Measurements from ENCODE around the gene NR6A1.

DNA sequence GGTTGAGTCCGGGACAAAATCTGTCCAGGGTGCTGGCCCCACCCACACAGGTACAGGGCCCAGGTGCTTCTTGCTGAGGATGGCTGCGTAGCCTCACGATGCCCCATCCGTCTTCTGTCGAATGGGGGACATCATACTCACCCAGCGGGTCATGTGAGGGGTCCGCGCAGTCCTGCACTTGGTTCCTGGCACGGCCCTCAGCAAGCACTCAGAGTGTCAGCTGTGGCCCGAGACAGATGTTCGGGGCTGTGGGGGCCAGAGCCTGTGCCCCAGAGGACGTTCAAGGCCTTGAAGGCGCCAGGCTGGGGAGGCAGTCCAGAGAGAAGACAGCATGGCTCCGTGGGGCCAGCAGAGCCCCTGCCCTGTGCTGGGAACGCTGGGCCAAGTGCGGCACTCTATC, 291.7 kb downstream of the NR6A1 start:
- TF ChIP-seq POLR2A (IDR thresholded peaks at IDR 0.05; ENCODE audit: low read length) (no peak), GATA1 (IDR thresholded peaks at IDR 0.05; ENCODE audit: low read depth, low read length) (no peak)
